NB4 (cell line): ENCODE measurements around the gene SRRT.

Experiments
- POLR2A ChIP-seq: IDR thresholded peaks from 2 replicates; pipeline ENCODE4 v1.6.1; 2011; ENCODE audit warnings: mild to moderate bottlenecking; ENCODE audit not compliant: insufficient read length; ENCODE audit errors: extremely low read depth
- TF ChIP-seq, protein P1 (sequence below): IDR thresholded peaks from one replicate; pipeline ENCODE4 v1.5.1; 2012; ENCODE audit warnings: low read depth, low read length

DNA sequence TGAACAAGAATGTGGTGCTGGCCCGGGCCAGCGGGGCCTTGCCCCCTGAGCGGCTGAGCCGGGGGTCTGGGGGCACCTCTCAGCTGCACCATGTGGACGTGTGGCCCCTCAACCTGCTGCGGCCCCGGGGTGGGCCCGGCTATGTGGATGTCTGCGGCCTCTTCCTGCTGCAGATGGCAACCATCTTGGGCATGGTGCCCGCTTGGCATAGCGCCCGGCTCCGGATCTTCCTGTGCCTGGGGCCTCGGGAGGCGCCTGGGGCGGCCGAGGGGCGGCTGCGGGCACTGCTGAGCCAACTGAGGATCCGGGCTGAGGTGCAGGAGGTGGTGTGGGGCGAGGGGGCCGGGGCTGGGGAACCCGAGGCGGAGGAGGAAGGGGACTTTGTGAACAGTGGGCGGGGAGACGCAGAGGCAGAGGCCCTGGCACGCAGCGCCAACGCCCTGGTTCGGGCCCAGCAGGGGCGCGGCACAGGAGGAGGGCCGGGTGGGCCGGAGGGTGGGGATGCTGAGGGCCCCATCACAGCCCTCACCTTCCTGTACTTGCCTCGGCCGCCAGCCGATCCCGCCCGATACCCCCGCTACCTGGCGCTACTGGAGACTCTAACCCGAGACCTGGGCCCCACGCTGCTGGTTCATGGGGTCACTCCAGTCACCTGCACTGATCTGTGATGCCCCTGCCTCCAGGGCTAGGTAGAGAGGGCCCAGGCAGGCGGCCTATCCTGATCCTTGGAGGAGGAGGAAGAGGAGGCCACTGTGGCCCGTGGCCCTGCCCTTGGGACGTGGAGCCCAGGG, 8.8 kb upstream of the SRRT start:
- TF ChIP-seq, protein P1, sequence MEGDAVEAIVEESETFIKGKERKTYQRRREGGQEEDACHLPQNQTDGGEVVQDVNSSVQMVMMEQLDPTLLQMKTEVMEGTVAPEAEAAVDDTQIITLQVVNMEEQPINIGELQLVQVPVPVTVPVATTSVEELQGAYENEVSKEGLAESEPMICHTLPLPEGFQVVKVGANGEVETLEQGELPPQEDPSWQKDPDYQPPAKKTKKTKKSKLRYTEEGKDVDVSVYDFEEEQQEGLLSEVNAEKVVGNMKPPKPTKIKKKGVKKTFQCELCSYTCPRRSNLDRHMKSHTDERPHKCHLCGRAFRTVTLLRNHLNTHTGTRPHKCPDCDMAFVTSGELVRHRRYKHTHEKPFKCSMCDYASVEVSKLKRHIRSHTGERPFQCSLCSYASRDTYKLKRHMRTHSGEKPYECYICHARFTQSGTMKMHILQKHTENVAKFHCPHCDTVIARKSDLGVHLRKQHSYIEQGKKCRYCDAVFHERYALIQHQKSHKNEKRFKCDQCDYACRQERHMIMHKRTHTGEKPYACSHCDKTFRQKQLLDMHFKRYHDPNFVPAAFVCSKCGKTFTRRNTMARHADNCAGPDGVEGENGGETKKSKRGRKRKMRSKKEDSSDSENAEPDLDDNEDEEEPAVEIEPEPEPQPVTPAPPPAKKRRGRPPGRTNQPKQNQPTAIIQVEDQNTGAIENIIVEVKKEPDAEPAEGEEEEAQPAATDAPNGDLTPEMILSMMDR = no peak
- no peak for TF ChIP-seq POLR2A
